GM12878 (cell line): ENCODE results near the gene GBP4. TPM values are rescaled to one million over a fixed set of nuclear protein-coding genes. Genes with fewer than 3 reads are reported as not detected.

Experiments used
- ATAC-seq: fragments of 200-7000 bp; cut with Tn5 transposase; 3 replicates; pipeline ENCODE4 v1.9.1; 2020; ENCODE audit warnings: mild to moderate bottlenecking, moderate library complexity
- BruUV-seq: library from RNA; stranded (reverse); fragments of 400-500 nt; replicated peaks from 2 replicates; lab custom pipeline; 2021; lab: Mats Ljungman, UMichigan
- CTCF ChIA-PET: fragments of 300-600 bp; sonication (Branson Sonifier 250); formaldehyde crosslinking; extraction: SDS; loops from one replicate; lab custom pipeline; 2021; ENCODE audit warnings: inconsistent platforms; lab: Yijun Ruan, JAX
- POLR2A ChIA-PET: fragments of 350-600 bp; formaldehyde crosslinking; extraction: SDS; loops from one replicate; lab custom pipeline; 2021; ENCODE audit warnings: inconsistent platforms; lab: Charles Lee
- RAD21 ChIA-PET: fragments of 300-600 bp; sonication (Branson Sonifier 250); formaldehyde crosslinking; loops from one replicate; lab custom pipeline; 2023; ENCODE audit warnings: antibody characterized with exemption; ENCODE audit not compliant: unreplicated experiment; lab: Charles Lee
- SMC1A ChIA-PET: fragments of 300-600 bp; sonication (Branson Sonifier 250); formaldehyde crosslinking; loops from one replicate; lab custom pipeline; 2023; ENCODE audit not compliant: unreplicated experiment, uncharacterized antibody; lab: Charles Lee
- DNase-seq: peaks from one replicate; pipeline ENCODE4 v3.0.0-alpha.2; 2011; ENCODE audit warnings: low read depth, low spot score
- FAIRE-seq: peaks from 3 replicates; lab custom pipeline; 2011; peaks lifted over from hg19 to GRCh38; lab: Jason Lieb, UNC
- H2AFZ ChIP-seq: 2 replicates; pipeline ENCODE4 v1.6.0; 2011; ENCODE audit warnings: low read depth, low read length, control low read depth; ENCODE audit not compliant: control insufficient read depth
- H3K27ac ChIP-seq: 2 replicates; pipeline ENCODE4 v1.5.1; 2011; ENCODE audit warnings: control low read depth; ENCODE audit not compliant: control insufficient read depth, insufficient read depth
- H3K27me3 ChIP-seq, 2 experiments: replicated peaks in 1 of 2; 2 replicates each; pipeline versions ENCODE4 v1.6.0 to v1.6.1; 2011; ENCODE audit warnings: low read length in 1 of 2; ENCODE audit not compliant: control insufficient read depth in 2 of 2, insufficient read depth in 2 of 2
- H3K36me3 ChIP-seq, 2 experiments: 2 replicates each; pipeline ENCODE4 v1.5.1; 2011; ENCODE audit warnings: low read length in 1 of 2; ENCODE audit not compliant: control insufficient read depth in 2 of 2, insufficient read depth in 2 of 2
- H3K4me1 ChIP-seq: 2 replicates; pipeline ENCODE4 v1.6.1; 2011; ENCODE audit warnings: mild to moderate bottlenecking, low read length, moderate library complexity, mixed read lengths; ENCODE audit not compliant: control insufficient read depth, insufficient read depth
- H3K4me2 ChIP-seq: 2 replicates; pipeline ENCODE4 v1.6.0; 2011; ENCODE audit warnings: control low read depth; ENCODE audit not compliant: control insufficient read depth, insufficient read depth
- H3K4me3 ChIP-seq: fragments of 200-600 bp; sonication (generic); 2 replicates; pipeline ENCODE4 v1.5.1; 2016
- H3K79me2 ChIP-seq: 2 replicates; pipeline ENCODE4 v1.6.0; 2011; ENCODE audit warnings: low read length; ENCODE audit not compliant: control insufficient read depth, insufficient read depth
- H3K9ac ChIP-seq: 2 replicates; pipeline ENCODE4 v1.8.0; 2011; ENCODE audit warnings: low read length, control low read depth, mixed read lengths; ENCODE audit not compliant: control insufficient read depth, insufficient read depth
- H3K9me3 ChIP-seq: replicated peaks from 3 replicates; pipeline ENCODE4 v1.5.1; 2011; ENCODE audit warnings: mild to moderate bottlenecking, low read length; ENCODE audit not compliant: control insufficient read depth, insufficient read depth
- H4K20me1 ChIP-seq: 2 replicates; pipeline ENCODE4 v1.6.0; 2011; ENCODE audit not compliant: control insufficient read depth, insufficient read depth
- CHD2 ChIP-seq: IDR thresholded peaks from 2 replicates; pipeline ENCODE4 v1.6.1; 2011; ENCODE audit warnings: low read depth, low read length, improper control_type of control experiment, borderline replicate concordance
- CTCF ChIP-seq, 3 experiments: IDR thresholded peaks in 2 of 3; conservative IDR thresholded peaks in 1 of 3; 2 replicates each; pipeline ENCODE4 v1.5.1; 2011; ENCODE audit warnings: low read depth in 3 of 3, low read length in 3 of 3, mild to moderate bottlenecking in 3 of 3, control low read depth in 2 of 3, moderate library complexity in 2 of 3, inconsistent platforms in 1 of 3, mixed read lengths in 1 of 3; ENCODE audit not compliant: control insufficient read depth in 2 of 3, insufficient read depth in 1 of 3; ENCODE audit errors: extremely low read depth in 1 of 3
- DPF2 ChIP-seq: fragments of 450-650 bp; IDR thresholded peaks from 2 replicates; pipeline ENCODE4 v1.6.1; 2017; ENCODE audit warnings: mild to moderate bottlenecking
- E2F4 ChIP-seq: IDR thresholded peaks from 2 replicates; pipeline ENCODE4 v1.6.1; 2012; ENCODE audit warnings: low read depth, low read length, improper control_type of control experiment
- JUND ChIP-seq: IDR thresholded peaks from 2 replicates; pipeline ENCODE4 v1.6.1; 2012; ENCODE audit warnings: low read depth, mild to moderate bottlenecking, low read length, improper control_type of control experiment, moderate library complexity
- PML ChIP-seq: IDR thresholded peaks from 2 replicates; pipeline ENCODE4 v1.6.1; 2012; ENCODE audit warnings: low read length, inconsistent platforms
- RELB ChIP-seq: fragments of 450-650 bp; IDR thresholded peaks from 2 replicates; pipeline ENCODE4 v1.6.1; 2017; ENCODE audit warnings: low read depth, mild to moderate bottlenecking, moderate library complexity
- SP1 ChIP-seq: IDR thresholded peaks from one replicate; pipeline ENCODE4 v1.6.1; 2011; ENCODE audit warnings: low read depth, low read length
- SREBF2 ChIP-seq: IDR thresholded peaks from 2 replicates; pipeline ENCODE4 v1.6.1; 2012; ENCODE audit warnings: mild to moderate bottlenecking, low read length
- STAT1 ChIP-seq: fragments of 450-650 bp; conservative IDR thresholded peaks from 2 replicates; pipeline ENCODE4 v1.6.1; 2014; ENCODE audit warnings: antibody characterized with exemption, mild to moderate bottlenecking
- SUPT20H ChIP-seq: IDR thresholded peaks from 2 replicates; pipeline ENCODE4 v1.6.1; 2011; ENCODE audit warnings: low read depth, mild to moderate bottlenecking, low read length, moderate library complexity, borderline replicate concordance; ENCODE audit not compliant: control insufficient read depth
- TCF3 ChIP-seq: IDR thresholded peaks from 2 replicates; pipeline ENCODE4 v1.6.1; 2012; ENCODE audit warnings: low read depth, mild to moderate bottlenecking, low read length, borderline replicate concordance; ENCODE audit not compliant: insufficient read depth
- ZNF384 ChIP-seq: IDR thresholded peaks from 2 replicates; pipeline ENCODE4 v1.6.1; 2012; ENCODE audit warnings: low read depth, mild to moderate bottlenecking, low read length, improper control_type of control experiment, borderline replicate concordance
- ZNF622 ChIP-seq: fragments of 450-650 bp; IDR thresholded peaks from 2 replicates; pipeline ENCODE4 v1.6.1; 2017; ENCODE audit warnings: mild to moderate bottlenecking, inconsistent platforms
- ZSCAN29 ChIP-seq: fragments of 450-650 bp; IDR thresholded peaks from 2 replicates; pipeline ENCODE4 v1.6.1; 2017; ENCODE audit warnings: mild to moderate bottlenecking, moderate library complexity
- WGBS: methylation state at CpG from one replicate; pipeline ENCODE4 v1.1.6; 2016; ENCODE audit warnings: low lambda C conversion rate; ENCODE audit not compliant: insufficient replicate concordance, insufficient coverage; ENCODE audit errors: missing lambda C conversion rate; 5-methylcytosine and 5-hydroxymethylcytosine counted together
- in situ Hi-C: fragments of 300-500 bp; cut with MboI; formaldehyde crosslinking; loops from 9 replicates; pipeline ENCODE4 v1.14.3; 2018; ENCODE audit warnings: mixed read lengths
- intact Hi-C: fragments of 100-400 bp; cut with micrococcal nuclease; formaldehyde crosslinking; loops from one replicate; pipeline ENCODE4 v1.14.2; 2022; ENCODE audit not compliant: unreplicated experiment
- polyA plus RNA-seq, 11 experiments: library from polyadenylated mRNA; depleted of rRNA in 4 of 11; unstranded in 6 of 11; stranded (reverse) in 5 of 11; fragments of >200 nt; fragmentation: Nextera tagmentation in 4 of 11; fragmentation: Illumina TruSeq in 1 of 11; extraction: Ambion mirVana in 4 of 11; extraction: Trizol in 1 of 11; gene quantifications; 1 replicate in 1 of 11; 2 replicates in 10 of 11; pipeline versions ENCODE4 v1.2.1 to v1.2.3, GENCODE V29; 2011 to 2016; ENCODE audit warnings: inconsistent platforms in 2 of 11, missing spikeins in 2 of 11, low read depth in 1 of 11
- total RNA-seq, 4 experiments: library from RNA; depleted of rRNA in 3 of 4; stranded (reverse); fragments of >200 nt in 3 of 4; fragmentation: Illumina TruSeq in 1 of 4; extraction: Trizol in 1 of 4; gene quantifications; 2 replicates each; pipeline versions ENCODE4 v1.2.1 to v1.2.3, GENCODE V29; 2013 to 2021
- TF ChIP-seq, protein P1 (sequence below): fragments of 450-650 bp; IDR thresholded peaks from 2 replicates; pipeline ENCODE4 v1.6.1; 2017; ENCODE audit warnings: mild to moderate bottlenecking

Gene GBP4
- total and polyA plus RNA-seq, 10 of the 15 experiments (the other 5 are each of a cell fraction or from before 2014, with no cell fraction given): 2.4 to 41.9 (median 3.5) TPM

GRCh38 chr1:89142160-89142559 lies 56.6 kb downstream of the GBP4 start:
- POLR2A ChIA-PET: no interaction called here
- in situ Hi-C loops: no loop called here

More at GRCh38 chr1:89142160-89142559, 56.6 kb downstream of the GBP4 start:
- no TSS peak for BruUV-seq
- H4K20me1 ChIP-seq: no peaks in the 10 kb centered on the region
- ChIA-PET SMC1A (no interaction called here), RAD21 (no interaction called here), CTCF (no interaction called here)
- H3K4me1 ChIP-seq: no peaks in the 10 kb centered on the region
- H3K9ac ChIP-seq: no peak overlapping the region
- H3K9me3 ChIP-seq: no peaks in the 10 kb centered on the region
- 41% methylated on average over 4 of the region's 4 CpGs for WGBS
- H3K79me2 ChIP-seq: no peaks in the 10 kb centered on the region
- H3K4me2 ChIP-seq: no peak overlapping the region
- H3K36me3 ChIP-seq: no peaks in the 10 kb centered on the region
- no peaks in the 10 kb centered on the region for H3K27me3 ChIP-seq
- intact Hi-C loops: no loop called here
- no peak for FAIRE-seq
- no peak overlapping the region for H3K4me3 ChIP-seq
- H3K27ac ChIP-seq: no peak overlapping the region
- TF ChIP-seq PML: no peak
- TF ChIP-seq SUPT20H: no peak
- no peak for TF ChIP-seq ZSCAN29
- TF ChIP-seq SREBF2: no peak
- no peak for TF ChIP-seq RELB
- TF ChIP-seq CTCF (IDR thresholded peaks at IDR 0.05 in 2 of 3, conservative IDR thresholded peaks at IDR 0.05 in 1 of 3; ENCODE audit: control insufficient read depth in 2 of 3, extremely low read depth in 1 of 3, insufficient read depth in 1 of 3, low read depth in 3 of 3, low read length in 3 of 3): no peak
- no peak for TF ChIP-seq SP1
- no peak for TF ChIP-seq CHD2
- no peak for TF ChIP-seq TCF3
- TF ChIP-seq E2F4: no peak
- TF ChIP-seq DPF2: no peak
- no peak for TF ChIP-seq ZNF622
- TF ChIP-seq, protein P1, sequence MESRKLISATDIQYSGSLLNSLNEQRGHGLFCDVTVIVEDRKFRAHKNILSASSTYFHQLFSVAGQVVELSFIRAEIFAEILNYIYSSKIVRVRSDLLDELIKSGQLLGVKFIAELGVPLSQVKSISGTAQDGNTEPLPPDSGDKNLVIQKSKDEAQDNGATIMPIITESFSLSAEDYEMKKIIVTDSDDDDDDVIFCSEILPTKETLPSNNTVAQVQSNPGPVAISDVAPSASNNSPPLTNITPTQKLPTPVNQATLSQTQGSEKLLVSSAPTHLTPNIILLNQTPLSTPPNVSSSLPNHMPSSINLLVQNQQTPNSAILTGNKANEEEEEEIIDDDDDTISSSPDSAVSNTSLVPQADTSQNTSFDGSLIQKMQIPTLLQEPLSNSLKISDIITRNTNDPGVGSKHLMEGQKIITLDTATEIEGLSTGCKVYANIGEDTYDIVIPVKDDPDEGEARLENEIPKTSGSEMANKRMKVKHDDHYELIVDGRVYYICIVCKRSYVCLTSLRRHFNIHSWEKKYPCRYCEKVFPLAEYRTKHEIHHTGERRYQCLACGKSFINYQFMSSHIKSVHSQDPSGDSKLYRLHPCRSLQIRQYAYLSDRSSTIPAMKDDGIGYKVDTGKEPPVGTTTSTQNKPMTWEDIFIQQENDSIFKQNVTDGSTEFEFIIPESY: no peak
- no peak for TF ChIP-seq ZNF384
- no peak for TF ChIP-seq JUND
- no peak for TF ChIP-seq STAT1
- no peak for DNase-seq
- H2AFZ ChIP-seq: no peak overlapping the region
- no peak for ATAC-seq
